H54 (cell line): Measurements from ENCODE around the gene GLT6D1.
A peak's percentile ranks its signal among the peaks of the same experiment; 100 is the strongest.

ENCODE experiments used
- DNase-seq: peaks from one replicate; pipeline ENCODE4 v3.0.0; 2011; ENCODE audit warnings: low spot score, mixed read lengths; ENCODE audit not compliant: insufficient read length
- FAIRE-seq: peaks from 3 replicates; lab custom pipeline; 2011; peaks lifted over from hg19 to GRCh38; lab: Jason Lieb, UNC
- POLR2A ChIP-seq: IDR thresholded peaks from 2 replicates; pipeline ENCODE4 v1.6.1; 2011; ENCODE audit warnings: low read depth, mild to moderate bottlenecking, low read length

GLT6D1 gene

GRCh38 chr9:135587658-135588057 is 51.7 kb downstream of the GLT6D1 start:
- TF ChIP-seq POLR2A, result no peak
- DNase-seq, result no peak
- no peak for FAIRE-seq

GRCh38 chr9:135586601-135587109 is 52.7 kb downstream of the GLT6D1 start:
- DNase-seq (no peak), FAIRE-seq (no peak)
- TF ChIP-seq POLR2A, result no peak

- no peak for TF ChIP-seq POLR2A
- FAIRE-seq (no peak), DNase-seq (peak; percentile 59)
Observed at GRCh38 chr9:135584934-135585333, 54.4 kb downstream of the GLT6D1 start.

- DNase-seq (no peak), FAIRE-seq (no peak)
- no peak for TF ChIP-seq POLR2A
Observed at GRCh38 chr9:135584371-135584770, 55.0 kb downstream of the GLT6D1 start.

GRCh38 chr9:135583688-135584011 is 55.7 kb downstream of the GLT6D1 start:
- FAIRE-seq, result no peak
- TF ChIP-seq POLR2A, result no peak

GRCh38 chr9:135582966-135583687 is 56.2 kb downstream of the GLT6D1 start:
- DNase-seq, result peak; percentile 99
- peak; percentile 10; the same call in 1 of the 2 replicates for TF ChIP-seq POLR2A
- FAIRE-seq, result peak; percentile 73

More at GRCh38 chr9:135583688-135584011, 55.7 kb downstream of the GLT6D1 start:
- no peak for DNase-seq

- no peak for FAIRE-seq
- TF ChIP-seq POLR2A, result no peak
Observed at GRCh38 chr9:135582541-135582940, 56.8 kb downstream of the GLT6D1 start.

GRCh38 chr9:135581636-135582426 is 57.5 kb downstream of the GLT6D1 start:
- FAIRE-seq (no peak), DNase-seq (no peak)
- TF ChIP-seq POLR2A, result no peak

More at GRCh38 chr9:135582541-135582940, 56.8 kb downstream of the GLT6D1 start:
- no peak for DNase-seq

- no peak for TF ChIP-seq POLR2A
Observed at GRCh38 chr9:135580664-135581380, 58.5 kb downstream of the GLT6D1 start.

GRCh38 chr9:135579889-135580660 is 59.3 kb downstream of the GLT6D1 start:
- TF ChIP-seq POLR2A, result no peak
- DNase-seq, result no peak
- FAIRE-seq, result no peak

More at GRCh38 chr9:135580664-135581380, 58.5 kb downstream of the GLT6D1 start:
- FAIRE-seq, result no peak
- no peak for DNase-seq

- no peak for DNase-seq
- no peak for FAIRE-seq
- TF ChIP-seq POLR2A, result no peak
Observed at GRCh38 chr9:135579356-135579755, 60.0 kb downstream of the GLT6D1 start.

- no peak for DNase-seq
- FAIRE-seq, result no peak
- TF ChIP-seq POLR2A, result no peak
Observed at GRCh38 chr9:135577256-135577655, 62.1 kb downstream of the GLT6D1 start.
